Measurements from ENCODE around the gene STARD8. TPM values are rescaled to one million over a fixed set of nuclear protein-coding genes. Genes with fewer than 3 reads are reported as not detected.

STARD8 gene
- total RNA-seq, 1 donor from 2014 or later: 2.4 TPM

GRCh38 chrX:68691921-68692320, 44.5 kb downstream of the STARD8 start:
- no peak for DNase-seq (ENCODE audit: low spot score)

GRCh38 chrX:68692651-68693050, 45.2 kb downstream of the STARD8 start:
- DNase-seq (ENCODE audit: low spot score): no peak

GRCh38 chrX:68693481-68694434, 46.3 kb downstream of the STARD8 start:
- peak; percentile 74 for DNase-seq (ENCODE audit: low spot score)

GRCh38 chrX:68694435-68695205, 47.2 kb downstream of the STARD8 start:
- DNase-seq (ENCODE audit: low spot score): no peak

- no peak for DNase-seq (ENCODE audit: low spot score)
Observed at GRCh38 chrX:68695206-68695845, 47.9 kb downstream of the STARD8 start.

GRCh38 chrX:68696267-68696990, 49.0 kb downstream of the STARD8 start:
- no peak for DNase-seq (ENCODE audit: low spot score)

- DNase-seq (ENCODE audit: low spot score): no peak
Observed at GRCh38 chrX:68697036-68697435, 49.6 kb downstream of the STARD8 start.

- DNase-seq (ENCODE audit: low spot score): no peak
Observed at GRCh38 chrX:68697465-68698125, 50.1 kb downstream of the STARD8 start.

GRCh38 chrX:68698942-68699341, 51.5 kb downstream of the STARD8 start:
- DNase-seq (ENCODE audit: low spot score): no peak

GRCh38 chrX:68699960-68700746, 52.7 kb downstream of the STARD8 start:
- DNase-seq (ENCODE audit: low spot score): no peak

- DNase-seq (ENCODE audit: low spot score): no peak
Observed at GRCh38 chrX:68703369-68703768, 55.9 kb downstream of the STARD8 start.

GRCh38 chrX:68703846-68704245, 56.4 kb downstream of the STARD8 start:
- no peak for DNase-seq (ENCODE audit: low spot score)

- no peak for DNase-seq (ENCODE audit: low spot score)
Observed at GRCh38 chrX:68705986-68706385, 58.5 kb downstream of the STARD8 start.

GRCh38 chrX:68708503-68709290, 61.2 kb downstream of the STARD8 start:
- DNase-seq (ENCODE audit: low spot score): no peak

GRCh38 chrX:68710870-68711576, 63.6 kb downstream of the STARD8 start:
- no peak for DNase-seq (ENCODE audit: low spot score)

GRCh38 chrX:68711845-68712244, 64.4 kb downstream of the STARD8 start:
- no peak for DNase-seq (ENCODE audit: low spot score)

GRCh38 chrX:68714856-68715255, 67.4 kb downstream of the STARD8 start:
- DNase-seq (ENCODE audit: low spot score): no peak

GRCh38 chrX:68717196-68717595, 69.7 kb downstream of the STARD8 start:
- DNase-seq (ENCODE audit: low spot score): no peak
